NCI-H748 (cell line): ENCODE measurements around the gene OR8G5.
"Not testable (repeated sequence)": the region's sequence is repeated elsewhere in the genome, so short reads cannot be mapped to it uniquely, and the experiment has no call there.

ENCODE experiments used
- DNase-seq: peaks from one replicate; lab custom pipeline; 2025; ENCODE audit not compliant: unreplicated experiment; lab: John Stamatoyannopoulos, UW

OR8G5 gene, protein sequence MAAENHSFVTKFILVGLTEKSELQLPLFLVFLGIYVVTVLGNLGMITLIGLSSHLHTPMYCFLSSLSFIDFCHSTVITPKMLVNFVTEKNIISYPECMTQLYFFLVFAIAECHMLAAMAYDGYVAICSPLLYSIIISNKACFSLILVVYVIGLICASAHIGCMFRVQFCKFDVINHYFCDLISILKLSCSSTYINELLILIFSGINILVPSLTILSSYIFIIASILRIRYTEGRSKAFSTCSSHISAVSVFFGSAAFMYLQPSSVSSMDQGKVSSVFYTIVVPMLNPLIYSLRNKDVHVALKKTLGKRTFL

GRCh38 chr11:124256076-124256475 lies at the start of gene OR8G5:
Gene OR8G5 (plus strand): TSS chr11:124256376. CDS start chr11:124264932, 8,556 bp downstream.
- DNase-seq = no peak

DNA sequence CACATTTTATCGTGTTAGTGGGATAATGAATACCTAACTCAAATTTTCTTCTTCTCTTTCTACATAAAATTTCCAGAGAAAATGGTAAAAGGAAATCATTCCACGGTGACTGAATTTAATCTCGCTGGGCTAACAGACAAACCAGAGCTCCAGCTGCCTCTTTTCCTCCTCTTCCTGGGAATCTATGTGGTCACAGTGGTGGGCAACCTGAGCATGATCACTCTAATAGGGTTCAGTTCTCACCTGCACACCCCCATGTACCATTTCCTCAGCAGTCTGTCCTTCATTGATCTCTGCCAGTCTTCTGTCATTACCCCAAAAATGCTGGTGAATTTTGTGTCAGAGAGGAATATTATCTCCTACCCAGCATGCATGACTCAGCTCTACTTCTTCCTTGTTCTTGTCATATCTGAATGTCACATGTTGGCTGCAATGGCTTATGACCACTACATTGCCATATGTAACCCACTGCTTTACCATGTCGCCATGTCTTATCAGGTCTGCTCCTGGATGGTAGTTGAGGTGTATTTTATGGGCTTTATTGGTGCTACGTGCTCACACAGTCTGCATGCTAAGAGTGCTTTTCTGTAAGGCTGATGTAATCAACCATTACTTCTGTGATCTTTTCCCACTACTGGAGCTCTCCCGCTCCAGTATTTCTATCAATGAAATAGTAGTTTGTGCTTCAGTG lies 48.9 kb upstream of the OR8G5 start:
- DNase-seq = no peak

DNA sequence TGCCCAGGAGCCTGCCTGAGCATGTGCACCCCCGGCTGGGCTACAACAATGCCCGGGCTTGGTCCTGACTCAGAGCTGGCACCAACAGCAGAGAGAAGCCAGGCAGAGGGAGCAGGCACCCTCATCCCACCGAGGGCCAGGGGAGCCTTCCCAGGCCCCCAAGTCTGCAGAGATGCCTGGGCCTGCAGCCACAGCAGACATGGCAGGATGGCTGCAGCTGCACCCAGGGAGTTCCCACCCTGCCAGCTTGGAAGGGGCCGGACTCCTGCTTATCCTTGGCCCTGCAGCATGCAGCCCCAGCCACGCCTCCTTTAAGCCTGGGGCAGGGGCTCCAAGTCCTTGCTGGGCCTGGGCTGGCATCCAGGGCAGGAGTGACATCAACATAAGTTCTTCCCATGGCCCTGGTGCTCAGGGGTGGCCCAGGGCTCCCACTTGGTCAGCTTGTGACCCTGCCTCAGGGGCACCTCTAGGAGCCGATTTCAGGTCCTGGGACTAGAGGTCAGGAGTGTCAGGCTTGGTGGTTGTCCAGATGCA lies 46.3 kb upstream of the OR8G5 start:
- DNase-seq = no peak

DNA sequence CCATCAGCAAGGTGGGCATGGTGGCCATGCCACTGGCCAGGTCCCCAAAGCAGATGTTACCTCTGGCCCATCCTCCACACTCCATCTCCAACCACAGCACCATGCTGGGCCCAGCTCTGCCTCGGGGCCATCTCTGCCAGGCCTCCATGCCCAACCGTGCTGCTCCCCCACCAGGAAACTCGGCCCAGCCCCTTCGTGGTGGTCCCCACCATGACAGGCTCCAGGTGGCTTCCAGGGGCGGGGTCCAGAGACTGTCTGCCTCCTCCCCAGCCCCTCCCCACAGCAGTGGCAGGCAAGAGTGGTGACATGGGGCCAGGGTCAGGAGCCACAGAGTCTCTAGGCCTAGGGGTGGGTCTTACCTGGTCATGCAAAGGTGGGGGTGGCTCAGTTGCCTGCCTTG lies 45.8 kb upstream of the OR8G5 start:
- DNase-seq = no peak

DNA sequence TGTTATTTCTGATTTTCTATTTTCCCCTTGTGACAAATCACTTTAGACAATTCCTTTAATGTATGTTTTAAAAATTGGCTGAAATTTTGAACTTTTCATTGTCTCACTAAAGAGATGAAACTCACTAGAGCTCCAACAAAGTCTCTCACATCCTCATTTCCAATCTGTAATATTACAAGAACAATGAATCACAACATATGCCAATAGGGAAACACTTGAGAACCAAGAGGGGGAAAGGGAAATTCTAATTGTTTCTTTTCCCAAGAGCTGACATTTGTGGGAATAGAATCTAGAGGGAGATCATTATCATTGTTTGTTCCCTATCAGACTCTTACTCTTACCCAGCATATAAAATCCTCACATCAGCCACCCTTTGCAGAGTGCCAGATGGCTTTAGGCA lies 44.9 kb upstream of the OR8G5 start:
- no peak for DNase-seq

DNA sequence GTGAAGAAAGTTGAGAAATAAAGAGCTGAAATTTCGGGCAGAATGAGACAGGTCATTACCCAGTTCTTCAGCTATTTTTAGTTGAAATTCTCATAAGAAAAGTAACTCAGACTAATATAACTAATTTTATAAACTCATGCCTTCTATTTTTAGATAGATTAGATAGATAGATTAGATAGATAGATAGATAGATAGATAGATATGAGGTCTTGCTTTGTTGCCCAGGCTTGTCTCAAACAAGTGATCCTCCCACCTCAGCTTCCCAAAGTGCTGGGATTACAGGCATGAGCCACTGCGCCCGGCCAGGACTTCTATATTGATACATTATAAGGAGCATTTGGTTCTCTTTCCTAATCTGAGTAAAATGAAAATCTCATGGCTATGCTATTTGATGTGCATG lies 42.1 kb upstream of the OR8G5 start:
- DNase-seq = no peak

DNA sequence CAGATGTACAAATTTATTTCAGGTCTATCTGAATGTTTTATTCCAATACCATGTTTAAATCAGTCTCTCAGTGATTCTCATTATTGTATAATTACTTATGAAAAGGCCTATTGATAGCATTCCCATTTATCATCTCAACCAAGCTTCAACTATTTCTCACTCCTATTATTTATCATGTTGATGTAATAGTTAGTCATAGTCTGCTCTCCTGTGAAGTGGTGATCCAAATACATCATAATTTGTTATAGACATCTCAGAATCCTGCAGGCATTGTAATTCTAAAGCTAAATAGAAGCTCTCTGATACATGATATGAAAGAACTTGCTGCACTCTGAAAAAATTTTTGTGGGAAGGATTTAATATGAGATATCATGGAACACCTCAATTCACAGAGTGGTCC lies 37.0 kb upstream of the OR8G5 start:
- no peak for DNase-seq

DNA sequence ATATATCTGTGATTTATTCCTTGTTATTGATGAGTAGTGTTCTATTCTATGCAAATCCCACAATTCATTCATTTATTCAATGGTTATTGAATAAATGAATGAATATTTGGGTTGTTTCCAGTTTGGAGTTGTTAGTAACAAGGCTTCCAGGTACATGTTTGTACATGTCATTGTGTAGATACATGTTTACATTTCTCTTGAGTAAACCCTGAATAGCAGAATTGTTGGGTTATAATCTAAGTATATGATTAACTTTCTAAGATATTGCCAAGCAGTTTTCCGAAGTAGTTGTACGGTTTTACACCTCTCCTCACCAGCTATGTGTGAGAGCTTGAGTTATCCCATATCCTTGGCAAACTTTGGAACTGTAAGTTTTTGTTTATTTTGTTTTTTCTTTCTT lies 33.8 kb upstream of the OR8G5 start:
- DNase-seq = no peak

DNA sequence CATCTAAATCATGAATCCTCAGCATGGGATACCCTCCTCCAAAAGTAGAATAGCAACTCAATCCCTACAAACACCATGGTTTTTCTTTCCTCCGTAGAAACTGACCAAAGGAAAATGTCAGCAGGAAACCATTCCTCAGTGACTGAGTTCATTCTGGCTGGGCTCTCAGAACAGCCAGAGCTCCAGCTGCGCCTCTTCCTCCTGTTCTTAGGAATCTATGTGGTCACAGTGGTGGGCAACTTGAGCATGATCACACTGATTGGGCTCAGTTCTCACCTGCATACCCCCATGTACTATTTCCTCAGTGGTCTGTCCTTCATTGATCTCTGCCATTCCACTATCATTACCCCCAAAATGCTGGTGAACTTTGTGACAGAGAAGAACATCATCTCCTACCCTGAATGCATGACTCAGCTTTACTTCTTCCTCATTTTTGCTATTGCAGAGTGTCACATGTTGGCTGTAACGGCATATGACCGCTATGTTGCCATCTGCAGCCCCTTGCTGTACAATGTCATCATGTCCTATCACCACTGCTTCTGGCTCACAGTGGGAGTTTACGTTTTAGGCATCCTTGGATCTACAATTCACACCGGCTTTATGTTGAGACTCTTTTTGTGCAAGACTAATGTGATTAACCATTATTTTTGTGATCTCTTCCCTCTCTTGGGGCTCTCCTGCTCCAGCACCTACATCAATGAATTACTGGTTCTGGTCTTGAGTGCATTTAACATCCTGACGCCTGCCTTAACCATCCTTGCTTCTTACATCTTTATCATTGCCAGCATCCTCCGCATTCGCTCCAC lies 31.4 kb upstream of the OR8G5 start:
- not testable (repeated sequence) for DNase-seq

DNA sequence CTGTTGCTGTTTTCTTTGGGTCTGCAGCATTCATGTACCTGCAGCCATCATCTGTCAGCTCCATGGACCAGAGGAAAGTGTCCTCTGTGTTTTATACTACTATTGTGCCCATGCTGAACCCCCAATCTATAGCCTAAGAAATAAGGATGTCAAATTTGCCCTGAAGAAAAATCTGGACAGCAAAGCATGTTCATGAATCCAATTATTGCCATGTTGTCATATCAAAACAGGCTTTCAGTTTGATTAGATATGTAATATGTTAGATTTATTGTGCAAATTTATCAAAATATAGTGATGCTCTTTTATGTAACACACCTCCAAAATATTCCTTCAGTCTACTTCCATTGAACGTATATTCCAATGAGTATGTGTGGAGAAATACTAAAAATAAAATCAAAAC lies 30.7 kb upstream of the OR8G5 start:
- DNase-seq = no peak

DNA sequence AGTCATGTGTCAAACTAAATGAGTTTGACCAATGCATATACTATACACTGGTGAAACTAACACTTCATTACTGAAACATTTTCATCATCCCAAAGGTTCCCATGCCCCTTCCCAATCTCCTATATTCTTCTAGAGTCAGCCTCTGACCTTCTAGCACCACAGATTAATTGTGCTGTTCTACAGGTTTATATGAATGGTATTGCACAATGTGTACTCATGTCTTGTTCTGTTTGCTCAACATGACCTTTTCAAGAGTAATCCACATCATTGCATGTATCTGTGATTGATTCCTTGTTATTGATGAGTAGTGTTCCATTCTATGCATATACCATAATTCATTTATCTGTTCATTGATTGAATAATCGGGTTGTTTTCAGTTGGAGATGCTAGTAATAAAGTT lies 22.8 kb upstream of the OR8G5 start:
- peak; percentile 7 for DNase-seq

DNA sequence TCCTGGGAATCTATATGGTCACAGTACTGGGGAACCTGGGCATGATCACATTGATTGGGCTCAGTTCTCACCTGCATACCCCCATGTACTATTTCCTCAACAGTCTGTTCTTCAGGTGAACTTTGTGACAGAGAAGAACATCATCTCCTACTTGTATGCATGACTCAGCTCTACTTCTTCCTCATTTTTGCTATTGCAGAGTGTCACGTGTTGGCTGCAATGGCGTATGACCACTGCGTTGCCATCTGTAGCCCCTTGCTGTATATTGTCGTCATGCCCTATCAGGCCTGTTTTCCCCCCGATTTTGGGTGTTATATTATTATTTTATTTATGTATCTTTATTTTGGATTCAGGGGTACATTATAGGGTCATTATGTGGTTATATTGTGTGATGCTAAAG lies 17.7 kb upstream of the OR8G5 start:
- no peak for DNase-seq

GRCh38 chr11:124240621-124241397 lies 15.4 kb upstream of the OR8G5 start, which contains the start of gene OR8G1:
Gene OR8G1 (plus strand): TSS chr11:124241095. CDS start chr11:124249676, 8,581 bp downstream.
- no peak for DNase-seq

- not testable (repeated sequence) for DNase-seq
Observed at GRCh38 chr11:124249869-124250268, 6.3 kb upstream of the OR8G5 start.

- not testable (repeated sequence) for DNase-seq
Observed at GRCh38 chr11:124265041-124265440, 8.9 kb downstream of the OR8G5 start.

- DNase-seq = not testable (repeated sequence)
Observed at GRCh38 chr11:124270886-124271285, 14.7 kb downstream of the OR8G5 start.

DNA sequence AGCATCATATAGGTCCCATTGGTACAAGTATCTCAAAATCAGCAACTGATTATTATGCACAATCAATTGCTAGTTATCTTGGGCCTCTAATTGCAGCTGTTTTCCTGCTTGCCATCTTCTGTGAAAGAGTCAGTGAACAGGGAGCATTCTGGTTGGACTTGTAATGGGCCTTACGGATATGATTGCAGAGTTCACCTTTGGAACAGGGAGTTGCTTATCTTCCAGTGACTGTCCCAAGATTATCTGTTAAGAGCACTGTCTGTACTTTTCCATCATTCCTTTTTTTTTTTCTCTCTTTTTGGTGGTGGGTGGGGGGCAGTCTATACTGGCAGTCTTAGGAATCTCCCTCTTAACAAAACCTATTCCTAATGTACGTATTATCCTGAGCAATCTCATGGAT lies 17.8 kb downstream of the OR8G5 start:
- no peak for DNase-seq

DNA sequence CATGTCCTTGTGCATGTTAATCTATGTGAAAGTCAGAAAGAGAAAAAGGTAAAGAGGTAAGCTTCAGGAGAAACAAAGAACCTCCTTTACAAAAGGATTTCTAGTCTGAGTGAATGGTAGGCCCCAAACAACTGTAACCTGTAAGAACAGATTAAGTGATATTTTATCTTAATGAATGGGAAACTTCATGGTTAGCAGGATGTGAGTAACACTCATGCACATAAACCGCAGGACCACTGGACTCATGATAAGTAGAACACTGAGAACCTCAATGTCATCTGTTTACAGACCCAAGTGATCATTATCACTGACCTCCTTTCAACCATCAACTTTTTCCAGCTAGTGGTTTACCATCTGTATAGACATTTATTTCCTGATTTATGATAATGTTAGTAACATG lies 19.9 kb downstream of the OR8G5 start:
- DNase-seq = no peak

DNA sequence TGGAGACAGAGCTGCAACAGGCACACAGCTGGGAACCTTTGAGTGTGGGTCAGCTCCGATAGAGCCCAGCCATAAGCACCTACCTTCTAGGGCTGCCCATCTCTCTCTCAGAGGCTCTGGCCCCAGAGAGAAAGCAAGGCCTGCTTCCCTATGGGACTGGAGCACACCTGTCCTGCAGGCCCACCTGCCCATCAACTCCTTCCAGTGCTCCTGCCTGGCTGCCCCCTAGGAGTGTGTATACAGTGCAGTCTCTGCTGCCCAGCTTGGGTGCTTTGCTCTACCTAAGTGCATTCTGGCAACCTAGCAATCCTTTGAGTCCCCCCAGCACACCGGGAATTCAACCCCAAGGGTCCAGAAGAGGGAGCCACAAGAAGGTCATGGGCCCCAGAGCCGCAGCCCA lies 21.0 kb downstream of the OR8G5 start:
- no peak for DNase-seq

- DNase-seq = peak; percentile 6
Observed at GRCh38 chr11:124277804-124278203, 21.6 kb downstream of the OR8G5 start.

- no peak for DNase-seq
Observed at GRCh38 chr11:124278261-124278660, 22.1 kb downstream of the OR8G5 start.
